Heart left ventricle (tissue), 16 donors: ENCODE results near the gene CHKA. TPM values are rescaled to one million over a fixed set of nuclear protein-coding genes. Genes with fewer than 3 reads are reported as not detected.
A peak's percentile ranks its signal among the peaks of the same experiment; 100 is the strongest.

Experiments used
- ATAC-seq, 4 donors: fragments of 200-7000 bp; cut with Tn5 transposase; one replicate each; pipeline ENCODE4 v1.9.1; 2020 to 2022; ENCODE audit warnings: moderate library complexity in 4 of 4, mild to moderate bottlenecking in 3 of 4, moderate number of reproducible peaks in 1 of 4
- DNase-seq, 5 donors: peaks; one replicate each; pipeline ENCODE4 v3.0.0-alpha.2; 2020
- H3K27ac ChIP-seq, 12 donors: fragments of 200-600 bp; sonication (generic) in 4 of 12; one replicate each; pipeline versions ENCODE4 v1.5.0 to v1.8.0; 2016 to 2022; ENCODE audit warnings: mild to moderate bottlenecking in 2 of 12
- H3K27me3 ChIP-seq, 9 donors: fragments of 200-600 bp; sonication (generic) in 2 of 9; one replicate each; pipeline versions ENCODE4 v1.5.1 to v1.8.0; 2016 to 2022; ENCODE audit warnings: mild to moderate bottlenecking in 3 of 9
- H3K36me3 ChIP-seq, 9 donors: fragments of 200-600 bp; sonication (generic) in 2 of 9; one replicate each; pipeline versions ENCODE4 v1.5.0 to v1.8.0; 2018 to 2022; ENCODE audit warnings: mild to moderate bottlenecking in 2 of 9
- H3K4me1 ChIP-seq, 12 donors: fragments of 200-600 bp; sonication (generic) in 4 of 12; one replicate each; pipeline versions ENCODE4 v1.5.0 to v1.8.0; 2016 to 2022; ENCODE audit warnings: mild to moderate bottlenecking in 3 of 12
- H3K4me3 ChIP-seq, 12 donors: fragments of 200-600 bp; sonication (generic) in 4 of 12; one replicate each; pipeline versions ENCODE4 v1.5.0 to v1.8.0; 2017 to 2022; ENCODE audit warnings: mild to moderate bottlenecking in 9 of 12, moderate library complexity in 4 of 12
- H3K9me3 ChIP-seq, 12 donors: fragments of 200-600 bp; sonication (generic) in 4 of 12; one replicate each; pipeline versions ENCODE4 v1.5.0 to v1.8.0; 2016 to 2022; ENCODE audit warnings: mild to moderate bottlenecking in 1 of 12
- POLR2A ChIP-seq, 2 donors: fragments of 450-650 bp; IDR thresholded peaks; one replicate each; pipeline ENCODE4 v1.6.1; 2017; ENCODE audit warnings: antibody characterized with exemption in 2 of 2, mild to moderate bottlenecking in 2 of 2, moderate library complexity in 2 of 2
- WGBS, 4 donors: extraction: QIAGEN DNeasy Blood & Tissue Kit in 2 of 4; methylation state at CpG; one replicate each; pipeline versions ENCODE4 v1.1.5 to v1.1.7; 2013 to 2018; 5-methylcytosine and 5-hydroxymethylcytosine counted together
- intact Hi-C, 10 donors: fragments of 100-400 bp; cut with DNase I; formaldehyde crosslinking; loops; one replicate each; pipeline versions ENCODE4 v1.11.1 to v1.14.2; 2022
- polyA plus RNA-seq, 2 donors: library from polyadenylated mRNA; stranded (reverse); fragments of 200-250 nt; gene quantifications; one replicate each; pipeline ENCODE4 v1.2.3, GENCODE V29; 2013
- total RNA-seq, 9 donors: library from RNA; depleted of rRNA in 2 of 9; stranded (reverse); fragments of >200 nt in 2 of 9; fragmentation: NEBNext Ultra II Directional in 3 of 9; extraction: Animal tissue kit (Norgen Biotek cat#: 25700) in 3 of 9; gene quantifications; one replicate each; pipeline versions ENCODE4 v1.1.0 to v1.2.4, GENCODE V29; 2016 to 2023
- TF ChIP-seq, protein P1 (sequence below), 12 donors: fragments of 200-600 bp; sonication (generic) in 4 of 12; IDR thresholded peaks; one replicate each; pipeline versions ENCODE4 v1.5.0 to v1.8.0; 2018 to 2022; ENCODE audit warnings: antibody characterized with exemption in 12 of 12, mild to moderate bottlenecking in 5 of 12
- donor health status: ischemic (EF 13 %, LVEDD 7.1; RV severe dilation, severe dysfunction).
- donor health status: healthy with polysubstance abuse.
- donor health status: DM: no; HTN: yes; CAD: no.
- donor health status: DM: no; HTN: no; CAD: no.
- donor health status: ischemic (EF 25% LVEDD 6.9; RV normal size, moderate dysfunction).
- donor health status: ischemic (EF 25% LVEDD 5.7; RV mildly dilated, moderate dysfunction).
- donor health status: healthy.
- donor health status: DM: yes; HTN: yes; CAD: no.
- donor health status: ischemic (EF 35%, LVEDD 5.7; RV mildly dilated, moderate dysfunction).
- donor health status: nonischemic (EF 11% LVEDD 7.7; RV severe dilation, severe dysfunction).
- donor health status: DM: yes; HTN: yes; CAD: no.
- donor health status: PGD.
- donor health status: ischemic (EF 29% LVEDD 5.4; RV normal size, mild dysfunction).
- donor health status: nonischemic (EF 23%, LVEDD 6.1; RV moderate dilation, normal function).

CHKA gene
- total and polyA plus RNA-seq, 11 donors, result 6.1 to 22.9 (median 9.1) TPM

DNA sequence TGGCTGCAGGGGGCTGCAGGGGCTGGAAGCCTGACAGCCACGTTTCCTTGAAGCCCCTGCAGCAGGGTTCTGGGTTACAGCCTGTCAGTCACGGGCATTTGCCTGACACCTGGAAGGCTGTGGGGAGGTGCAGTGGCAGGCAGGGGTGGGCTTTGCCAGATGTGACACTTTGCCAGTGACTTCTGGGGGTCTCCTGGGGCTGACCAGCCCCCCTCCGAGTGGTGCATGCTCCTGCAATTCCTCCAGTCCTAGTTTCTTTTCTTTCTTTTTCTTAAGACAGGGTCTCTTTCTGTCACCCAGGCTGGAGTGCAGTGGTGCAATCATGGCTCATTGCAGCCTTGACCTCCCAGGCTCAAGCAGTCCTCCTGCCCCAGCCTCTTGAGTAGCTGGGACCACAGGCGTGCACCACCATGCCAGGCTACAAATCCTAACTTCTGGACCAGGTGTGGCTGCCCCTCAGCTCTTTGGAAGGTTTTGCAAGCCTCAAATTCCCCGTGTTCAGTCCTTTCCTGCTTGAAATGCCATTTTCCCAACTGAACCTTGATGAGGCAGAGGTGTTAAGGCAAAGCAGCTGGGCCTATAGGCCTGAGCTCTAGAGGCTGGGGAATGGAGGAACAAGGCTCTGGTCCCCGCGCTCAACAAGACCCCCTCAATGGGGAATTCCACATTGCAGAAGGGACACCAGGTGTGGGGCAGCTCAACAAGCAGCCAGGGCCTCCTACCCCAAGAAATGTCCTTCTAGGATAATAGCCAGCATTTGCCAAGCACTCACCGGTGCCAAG, 20.2 kb upstream of the CHKA start:
- WGBS, 4 donors, result 79 to 87% (median 83%) methylated on average over 5 to 8 of the region's 8 CpGs
- Histone ChIP-seq H3K9me3 (no peaks in the 10 kb centered on the region), H3K27ac (no peak overlapping the region), H3K4me3 (no peak overlapping the region), H3K4me1 (peaks cover 0 to 38% (median 9%) of the 10 kb centered on the region in 12 donors), H3K27me3 (no peaks in the 10 kb centered on the region), H3K36me3 (no peaks in the 10 kb centered on the region)
- no peak for DNase-seq
- no peak for ATAC-seq
- intact Hi-C loops, result no loop called here
- TF ChIP-seq, protein P1, sequence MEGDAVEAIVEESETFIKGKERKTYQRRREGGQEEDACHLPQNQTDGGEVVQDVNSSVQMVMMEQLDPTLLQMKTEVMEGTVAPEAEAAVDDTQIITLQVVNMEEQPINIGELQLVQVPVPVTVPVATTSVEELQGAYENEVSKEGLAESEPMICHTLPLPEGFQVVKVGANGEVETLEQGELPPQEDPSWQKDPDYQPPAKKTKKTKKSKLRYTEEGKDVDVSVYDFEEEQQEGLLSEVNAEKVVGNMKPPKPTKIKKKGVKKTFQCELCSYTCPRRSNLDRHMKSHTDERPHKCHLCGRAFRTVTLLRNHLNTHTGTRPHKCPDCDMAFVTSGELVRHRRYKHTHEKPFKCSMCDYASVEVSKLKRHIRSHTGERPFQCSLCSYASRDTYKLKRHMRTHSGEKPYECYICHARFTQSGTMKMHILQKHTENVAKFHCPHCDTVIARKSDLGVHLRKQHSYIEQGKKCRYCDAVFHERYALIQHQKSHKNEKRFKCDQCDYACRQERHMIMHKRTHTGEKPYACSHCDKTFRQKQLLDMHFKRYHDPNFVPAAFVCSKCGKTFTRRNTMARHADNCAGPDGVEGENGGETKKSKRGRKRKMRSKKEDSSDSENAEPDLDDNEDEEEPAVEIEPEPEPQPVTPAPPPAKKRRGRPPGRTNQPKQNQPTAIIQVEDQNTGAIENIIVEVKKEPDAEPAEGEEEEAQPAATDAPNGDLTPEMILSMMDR (IDR thresholded peaks at IDR 0.05), result no peak
- TF ChIP-seq POLR2A (IDR thresholded peaks at IDR 0.05), result no peak

DNA sequence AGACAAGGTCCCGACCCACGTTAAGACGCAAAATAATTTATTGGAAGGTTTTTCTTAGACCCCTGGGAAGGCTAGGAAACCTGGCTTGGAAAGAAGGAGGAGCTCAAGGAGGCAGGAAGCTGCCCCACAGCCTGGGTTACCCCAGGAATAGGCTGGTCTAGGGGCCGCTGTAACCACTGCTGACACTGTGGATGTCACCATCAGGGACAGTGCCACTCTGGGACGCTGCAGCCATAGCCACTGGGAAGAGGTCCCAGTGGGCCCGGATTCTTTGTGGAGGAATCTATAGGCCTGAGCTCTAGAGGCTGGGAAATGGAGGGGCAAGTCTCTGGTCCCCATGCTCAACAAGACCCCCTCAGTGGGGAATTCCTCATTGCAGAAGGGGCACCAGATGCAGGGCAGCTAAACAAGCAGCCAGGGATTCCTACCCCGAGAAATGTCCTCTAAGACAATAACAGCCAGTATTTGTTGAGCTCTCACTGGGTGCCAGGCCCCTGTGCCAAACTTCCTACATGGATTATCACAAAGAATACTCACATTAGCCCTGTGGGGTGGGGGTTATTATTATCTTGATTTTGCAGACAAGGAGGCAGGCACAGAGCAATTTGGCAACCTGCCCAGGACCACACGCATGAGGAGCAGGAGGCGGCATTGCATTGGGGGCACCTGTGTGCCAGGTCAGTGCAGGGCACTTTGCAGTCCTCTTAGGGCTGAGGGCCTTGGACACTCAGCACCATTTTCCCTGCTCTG, 19.5 kb upstream of the CHKA start:
- Histone ChIP-seq H3K27ac (no peak overlapping the region), H3K36me3 (no peaks in the 10 kb centered on the region), H3K4me1 (peaks cover 0 to 30% (median 4%) of the 10 kb centered on the region in 12 donors), H3K9me3 (no peaks in the 10 kb centered on the region), H3K4me3 (no peak overlapping the region), H3K27me3 (no peaks in the 10 kb centered on the region)
- no peak for ATAC-seq
- WGBS, 4 donors, result 76 to 83% (median 80%) methylated on average over 7 to 9 of the region's 9 CpGs
- TF ChIP-seq POLR2A (IDR thresholded peaks at IDR 0.05), result no peak
- TF ChIP-seq, protein P1 (IDR thresholded peaks at IDR 0.05), result no peak
- intact Hi-C loops, result no loop called here
- no peak for DNase-seq

DNA sequence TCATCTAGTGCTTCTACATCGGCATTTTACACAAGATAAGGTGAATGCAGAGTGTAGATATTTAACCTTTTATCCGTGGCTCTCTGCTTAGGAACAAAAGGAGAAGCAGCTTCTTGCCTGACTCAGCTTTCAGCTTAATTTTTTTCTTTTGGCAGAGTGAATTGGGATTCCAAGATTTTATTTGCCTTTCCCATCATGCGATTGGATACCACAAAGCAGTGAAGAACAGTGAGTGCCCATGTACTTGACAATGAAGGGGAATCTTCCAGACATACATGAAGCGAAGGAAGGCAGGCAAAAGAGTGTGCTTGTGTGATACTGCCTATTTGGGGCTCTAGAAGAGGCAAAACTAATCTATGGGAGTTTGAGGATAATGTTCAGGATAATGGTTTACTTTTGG, 17.0 kb upstream of the CHKA start:
- no peak for DNase-seq

More for the DNA sequence above, 17.0 kb upstream of the CHKA start:
- ATAC-seq, result no peak
- Histone ChIP-seq H3K27me3 (no peaks in the 10 kb centered on the region), H3K4me3 (peak overlapping the region in 1 of 12 donors; percentile 6), H3K9me3 (no peaks in the 10 kb centered on the region), H3K4me1 (peaks cover 0 to 23% (median 0%) of the 10 kb centered on the region in 12 donors), H3K27ac (peak overlapping the region in 1 of 12 donors; percentile 15), H3K36me3 (no peaks in the 10 kb centered on the region)
- intact Hi-C loops, result no loop called here
- WGBS, 4 donors, result 46 to 64% (median 59%) methylated on average over 4 of the region's 4 CpGs
- TF ChIP-seq POLR2A (IDR thresholded peaks at IDR 0.05), result no peak
- TF ChIP-seq, protein P1 (IDR thresholded peaks at IDR 0.05), result no peak
